Pulmonary artery endothelial cell (primary cell): Measurements from ENCODE around the gene CXCR4. TPM values are rescaled to one million over a fixed set of nuclear protein-coding genes. Genes with fewer than 3 reads are reported as not detected.
A peak's percentile ranks its signal among the peaks of the same experiment; 100 is the strongest.
"Not testable (repeated sequence)": the region's sequence is repeated elsewhere in the genome, so short reads cannot be mapped to it uniquely, and the experiment has no call there.

Source experiments
- DNase-seq: peaks from one replicate; pipeline ENCODE4 v3.0.0-alpha.2; 2011; ENCODE audit warnings: low read depth, low spot score
- total RNA-seq: library from RNA; depleted of rRNA; stranded (reverse); fragments of >200 nt; gene quantifications from 2 replicates; pipeline ENCODE4 v1.2.3, GENCODE V29; 2014

Gene CXCR4
- total RNA-seq, 1 donor from 2014 or later: 126 TPM

- no peak for DNase-seq
Measured at GRCh38 chr2:136077107-136077506, 40.8 kb downstream of the CXCR4 start.

DNA sequence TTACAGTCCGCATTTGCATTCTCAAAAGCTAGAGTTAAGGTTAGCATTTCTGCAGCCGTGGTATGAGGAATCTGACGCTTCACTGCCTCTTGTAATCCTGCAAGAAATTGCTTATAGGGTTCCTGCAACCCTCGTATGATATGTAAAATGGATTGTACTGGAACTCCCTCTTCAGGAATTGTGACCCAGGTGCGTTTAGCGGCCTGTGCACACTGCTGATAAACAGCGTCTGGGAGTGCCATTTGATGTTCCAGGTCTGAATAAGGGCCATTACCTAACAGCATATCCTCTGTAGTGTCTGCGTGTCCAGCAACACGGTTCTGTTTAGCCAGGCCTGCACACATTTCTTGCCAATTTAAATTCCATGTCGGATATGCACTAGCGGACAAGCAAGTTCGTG, 42.5 kb downstream of the CXCR4 start:
- no peak for DNase-seq

GRCh38 chr2:136072621-136073020, 45.3 kb downstream of the CXCR4 start:
- DNase-seq: no peak

GRCh38 chr2:136071887-136072286, 46.1 kb downstream of the CXCR4 start:
- DNase-seq: not testable (repeated sequence)

GRCh38 chr2:136070913-136071312, 47.0 kb downstream of the CXCR4 start:
- no peak for DNase-seq

GRCh38 chr2:136069773-136070172, 48.2 kb downstream of the CXCR4 start:
- no peak for DNase-seq

- DNase-seq: no peak
Measured at GRCh38 chr2:136068581-136069227, 49.2 kb downstream of the CXCR4 start.

DNA sequence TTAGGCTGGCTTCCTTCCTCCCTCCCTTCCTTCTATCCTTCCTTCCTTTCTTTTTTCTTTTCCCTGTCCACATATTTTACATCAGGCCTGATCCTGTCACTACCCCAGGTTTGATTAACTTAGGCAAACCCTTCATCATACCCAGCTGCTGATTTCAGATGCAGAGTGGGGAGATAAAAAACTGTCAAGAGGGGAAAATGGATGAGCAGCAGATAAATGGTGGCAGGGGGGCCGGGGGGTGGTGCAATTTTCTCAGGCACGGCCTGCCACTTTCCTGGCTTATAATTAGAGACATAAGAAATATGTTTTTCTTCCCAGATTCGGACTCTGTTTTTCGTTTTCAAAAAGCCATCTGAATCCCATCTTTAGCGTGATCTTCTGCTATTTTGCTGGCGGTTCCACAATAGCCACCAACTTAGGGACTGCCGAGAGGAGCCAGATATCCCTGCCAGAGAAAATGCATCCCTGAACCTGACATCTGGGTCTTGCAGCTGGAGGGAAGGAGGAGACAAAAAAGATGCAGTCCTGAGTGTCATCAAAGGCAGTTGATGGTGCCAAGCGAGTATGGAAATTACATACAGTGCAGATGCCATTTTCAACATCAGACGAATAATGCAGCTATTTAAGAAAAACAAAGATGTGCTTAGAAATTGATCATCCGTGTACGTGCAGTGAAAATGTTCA, 49.9 kb downstream of the CXCR4 start:
- DNase-seq: no peak

DNA sequence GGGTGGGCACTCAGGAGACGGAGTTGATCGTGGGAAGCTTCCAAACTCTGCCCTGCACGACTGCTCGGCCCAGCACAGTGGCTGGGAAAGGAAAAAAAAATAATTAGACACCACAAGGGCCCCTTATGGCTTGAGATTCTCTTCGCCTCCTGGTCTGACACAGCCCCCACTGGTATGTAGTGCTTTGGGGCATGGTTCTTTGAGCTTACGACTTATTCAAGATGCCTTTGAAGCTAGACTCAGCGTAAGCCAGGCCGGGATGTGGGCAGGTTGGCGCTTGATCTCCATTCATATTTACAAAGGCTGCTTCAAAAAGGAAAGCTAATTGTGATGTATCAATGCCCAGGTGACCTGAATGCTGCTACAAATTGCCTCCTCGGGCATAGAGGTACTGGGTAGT, 50.5 kb downstream of the CXCR4 start:
- no peak for DNase-seq

DNA sequence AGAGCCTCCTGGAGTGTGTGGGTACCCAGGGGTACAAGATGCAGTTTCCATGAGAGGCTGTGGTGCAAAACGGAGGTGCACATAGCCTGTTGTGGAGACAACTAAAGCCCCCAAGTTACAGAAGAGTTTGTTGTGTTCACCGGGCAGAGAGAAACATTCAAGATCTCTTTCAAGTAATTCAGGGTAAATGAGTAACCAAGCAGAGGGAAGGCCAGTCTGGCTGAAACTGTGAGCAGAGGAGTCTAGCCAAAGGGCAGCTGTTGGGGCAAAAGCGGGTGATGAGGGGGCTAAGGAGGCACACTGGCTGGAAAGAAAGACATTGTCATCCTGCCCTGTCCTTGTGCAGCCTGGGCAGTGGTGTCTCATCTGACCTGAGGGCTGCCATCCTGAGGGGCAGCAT, 52.0 kb downstream of the CXCR4 start:
- no peak for DNase-seq

GRCh38 chr2:136065384-136065783, 52.6 kb downstream of the CXCR4 start:
- DNase-seq: peak; percentile 15

Other genes with a start within 250 kb of the CXCR4 start
- gene MCM6, start 241.7 kb downstream of the CXCR4 start, total RNA-seq: 28.6 and 41.4 TPM in 2 replicates
- 64.5 and 65.0 TPM in 2 replicates for gene DARS1, start 132.5 kb downstream of the CXCR4 start, total RNA-seq